Activated B cell treated with CpG ODN at 0.5 μM for 24 hours (primary cell): ENCODE results near the gene WWOX. TPM values are rescaled to one million over a fixed set of nuclear protein-coding genes. Genes with fewer than 3 reads are reported as not detected.

Experiments
- ATAC-seq: fragments of 200-7000 bp; cut with Tn5 transposase; one replicate; pipeline ENCODE4 v1.10.0; 2021; ENCODE audit warnings: low read depth, mild to moderate bottlenecking, moderate library complexity
- CTCF ChIA-PET: fragments of 350-600 bp; sonication (Branson Sonifier 250); formaldehyde crosslinking; loops from one replicate; lab custom pipeline; 2021; ENCODE audit warnings: antibody characterized with exemption; lab: Charles Lee
- POLR2A ChIA-PET: fragments of 350-600 bp; sonication (Branson Sonifier 250); formaldehyde crosslinking; loops from one replicate; lab custom pipeline; 2021; ENCODE audit warnings: antibody characterized with exemption; lab: Charles Lee
- DNase-seq: peaks from one replicate; pipeline ENCODE4 v3.0.0; 2022
- H3K27ac Mint-ChIP-seq: one replicate; pipeline ENCODE4 v1.8.0; 2020; ENCODE audit warnings: mixed read lengths
- H3K27me3 Mint-ChIP-seq: one replicate; pipeline ENCODE4 v1.8.0; 2021; ENCODE audit warnings: mixed read lengths
- H3K36me3 Mint-ChIP-seq: one replicate; pipeline ENCODE4 v1.8.0; 2021; ENCODE audit warnings: low read depth, mixed read lengths
- H3K4me1 Mint-ChIP-seq: one replicate; pipeline ENCODE4 v1.8.0; 2021; ENCODE audit warnings: mixed read lengths
- H3K4me3 Mint-ChIP-seq: one replicate; pipeline ENCODE4 v1.8.0; 2020; ENCODE audit warnings: mild to moderate bottlenecking, mixed read lengths
- H3K9me3 Mint-ChIP-seq: one replicate; pipeline ENCODE4 v1.8.0; 2020; ENCODE audit warnings: mixed read lengths
- CTCF ChIP-seq: fragments of 200-600 bp; IDR thresholded peaks from one replicate; pipeline ENCODE4 v1.8.0; 2022; ENCODE audit warnings: antibody characterized with exemption, mild to moderate bottlenecking
- intact Hi-C: fragments of 100-400 bp; cut with micrococcal nuclease; formaldehyde crosslinking; loops from one replicate; pipeline ENCODE4 v1.15.1; 2024
- total RNA-seq: library from RNA; stranded (reverse); gene quantifications from 2 replicates; pipeline ENCODE4 v1.2.3, GENCODE V29; 2022

WWOX gene
- total RNA-seq, 1 donor from 2014 or later: 22.6 TPM

GRCh38 chr16:78970650-78971049 is 871.2 kb downstream of the WWOX start:
- POLR2A ChIA-PET: interaction anchor here (1.1 kb wide), 1 partner anchor 8 kb away, joined by 3 read pairs; no protein-coding TSS in a partner anchor
- intact Hi-C loops: no loop called here
- no peak for TF ChIP-seq CTCF
- Mint-ChIP-seq H3K9me3 (no peaks in the 10 kb centered on the region), H3K27ac (no peak overlapping the region), H3K27me3 (peaks cover 8% of the 10 kb centered on the region), H3K36me3 (no peaks in the 10 kb centered on the region), H3K4me3 (no peak overlapping the region), H3K4me1 (peaks cover 14% of the 10 kb centered on the region)
- DNase-seq: no peak
- ATAC-seq: no peak
- CTCF ChIA-PET: no interaction called here

- no peaks in the 10 kb centered on the region for H3K9me3 Mint-ChIP-seq
- intact Hi-C loops: no loop called here
- H3K27me3 Mint-ChIP-seq: peaks cover 4% of the 10 kb centered on the region
- H3K4me1 Mint-ChIP-seq: peaks cover 3% of the 10 kb centered on the region
- H3K27ac Mint-ChIP-seq: no peak overlapping the region
- no peaks in the 10 kb centered on the region for H3K36me3 Mint-ChIP-seq
- DNase-seq (no peak), ATAC-seq (no peak)
- no peak for TF ChIP-seq CTCF
- CTCF ChIA-PET: no interaction called here
- H3K4me3 Mint-ChIP-seq: no peak overlapping the region
- POLR2A ChIA-PET: interaction anchor here (0.6 kb wide), 1 partner anchor 874 kb away, joined by 3 read pairs; no protein-coding TSS in a partner anchor
These were observed 872.6 kb downstream of the WWOX start for GRCh38 chr16:78972006-78972405.

GRCh38 chr16:78972986-78973385 is 873.5 kb downstream of the WWOX start:
- ATAC-seq (no peak), DNase-seq (no peak)
- Mint-ChIP-seq H3K27me3 (peaks cover 4% of the 10 kb centered on the region), H3K36me3 (no peaks in the 10 kb centered on the region), H3K4me1 (peaks cover 2% of the 10 kb centered on the region), H3K27ac (no peak overlapping the region), H3K9me3 (no peaks in the 10 kb centered on the region), H3K4me3 (no peak overlapping the region)
- intact Hi-C loops: no loop called here
- ChIA-PET CTCF (no interaction called here), POLR2A (no interaction called here)
- no peak for TF ChIP-seq CTCF

- ATAC-seq (no peak), DNase-seq (no peak)
- ChIA-PET CTCF (no interaction called here), POLR2A (no interaction called here)
- no peaks in the 10 kb centered on the region for H3K4me1 Mint-ChIP-seq
- H3K4me3 Mint-ChIP-seq: no peak overlapping the region
- peaks cover 3% of the 10 kb centered on the region for H3K36me3 Mint-ChIP-seq
- H3K27me3 Mint-ChIP-seq: no peaks in the 10 kb centered on the region
- no peak for TF ChIP-seq CTCF
- no peak overlapping the region for H3K27ac Mint-ChIP-seq
- H3K9me3 Mint-ChIP-seq: no peaks in the 10 kb centered on the region
- intact Hi-C loops: no loop called here
These were observed 876.8 kb downstream of the WWOX start for GRCh38 chr16:78976212-78976611.

- peaks cover 5% of the 10 kb centered on the region for H3K9me3 Mint-ChIP-seq
- no peak for TF ChIP-seq CTCF
- no peak overlapping the region for H3K27ac Mint-ChIP-seq
- no peaks in the 10 kb centered on the region for H3K27me3 Mint-ChIP-seq
- DNase-seq: no peak
- no peaks in the 10 kb centered on the region for H3K4me1 Mint-ChIP-seq
- no peak overlapping the region for H3K4me3 Mint-ChIP-seq
- ChIA-PET CTCF (no interaction called here), POLR2A (no interaction called here)
- H3K36me3 Mint-ChIP-seq: peaks cover 6% of the 10 kb centered on the region
- ATAC-seq: no peak
- intact Hi-C loops: no loop called here
These were observed 881.4 kb downstream of the WWOX start for GRCh38 chr16:78980825-78981224.
